Hepatocyte (in vitro differentiated cells): ENCODE data around the gene ZFAND5.

Source experiments
- EZH2 ChIP-seq: fragments of 200-600 bp; sonication (generic); IDR thresholded peaks from 2 replicates; pipeline ENCODE4 v1.6.1; 2016; ENCODE audit warnings: antibody characterized with exemption, mild to moderate bottlenecking, borderline replicate concordance
- EZH2phosphoT487 ChIP-seq: fragments of 200-600 bp; sonication (generic); IDR thresholded peaks from one replicate; pipeline ENCODE4 v1.6.1; 2018; ENCODE audit warnings: antibody characterized with exemption, mild to moderate bottlenecking, low read depth, moderate library complexity; ENCODE audit not compliant: unreplicated experiment, severe bottlenecking
- TF ChIP-seq, protein P1 (sequence below): fragments of 200-600 bp; sonication (generic); IDR thresholded peaks from 2 replicates; pipeline ENCODE4 v1.5.1; 2016; ENCODE audit warnings: antibody characterized with exemption, mild to moderate bottlenecking; ENCODE audit not compliant: poor library complexity

- TF ChIP-seq, protein P1, sequence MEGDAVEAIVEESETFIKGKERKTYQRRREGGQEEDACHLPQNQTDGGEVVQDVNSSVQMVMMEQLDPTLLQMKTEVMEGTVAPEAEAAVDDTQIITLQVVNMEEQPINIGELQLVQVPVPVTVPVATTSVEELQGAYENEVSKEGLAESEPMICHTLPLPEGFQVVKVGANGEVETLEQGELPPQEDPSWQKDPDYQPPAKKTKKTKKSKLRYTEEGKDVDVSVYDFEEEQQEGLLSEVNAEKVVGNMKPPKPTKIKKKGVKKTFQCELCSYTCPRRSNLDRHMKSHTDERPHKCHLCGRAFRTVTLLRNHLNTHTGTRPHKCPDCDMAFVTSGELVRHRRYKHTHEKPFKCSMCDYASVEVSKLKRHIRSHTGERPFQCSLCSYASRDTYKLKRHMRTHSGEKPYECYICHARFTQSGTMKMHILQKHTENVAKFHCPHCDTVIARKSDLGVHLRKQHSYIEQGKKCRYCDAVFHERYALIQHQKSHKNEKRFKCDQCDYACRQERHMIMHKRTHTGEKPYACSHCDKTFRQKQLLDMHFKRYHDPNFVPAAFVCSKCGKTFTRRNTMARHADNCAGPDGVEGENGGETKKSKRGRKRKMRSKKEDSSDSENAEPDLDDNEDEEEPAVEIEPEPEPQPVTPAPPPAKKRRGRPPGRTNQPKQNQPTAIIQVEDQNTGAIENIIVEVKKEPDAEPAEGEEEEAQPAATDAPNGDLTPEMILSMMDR = no peak
- TF ChIP-seq EZH2phosphoT487 = no peak
- no peak for TF ChIP-seq EZH2
Observed at GRCh38 chr9:72371151-72371550, 6.1 kb upstream of the ZFAND5 start.
